Measurements from ENCODE around the gene AHSA1. TPM values are rescaled to one million over a fixed set of nuclear protein-coding genes. Genes with fewer than 3 reads are reported as not detected.
"Not testable (repeated sequence)": the region's sequence is repeated elsewhere in the genome, so short reads cannot be mapped to it uniquely, and the experiment has no call there.

The AHSA1 gene
- total RNA-seq (2014; rRNA removed; shearing (Covaris generic); ENCODE audit: low replicate concordance), result 200 and 369 TPM in 2 replicates

GRCh38 chr14:77457522-77458248 lies at the start of gene AHSA1, which contains the start of gene VIPAS39:
TSS of gene AHSA1 (plus strand) at chr14:77458093. CDS start at chr14:77458190, 97 bp downstream.
TSS of gene VIPAS39 (minus strand) at chr14:77457601. CDS start at chr14:77454102, 3,499 bp downstream.
- Histone ChIP-seq H3K4me2 (ENCODE audit: low read depth, low read length, poor library complexity, severe bottlenecking) (peak within 1 kb of the TSS; percentile 94), H3K4me3 (ENCODE audit: low read length) (peak within 1 kb of the TSS; percentile 94)

GRCh38 chr14:77409131-77409533 lies 48.8 kb upstream of the AHSA1 start:
- Histone ChIP-seq H3K27ac (ENCODE audit: low read length) (no peak overlapping the region), H3K9ac (ENCODE audit: low read length) (no peak overlapping the region), H3K4me2 (ENCODE audit: low read depth, low read length, poor library complexity, severe bottlenecking) (no peak overlapping the region), H2AFZ (ENCODE audit: low read length) (peak overlapping the region; percentile 11; the same call in 1 of the 2 replicates), H3K36me3 (ENCODE audit: insufficient read depth, low read length) (no peaks in the 10 kb centered on the region), H3K9me2 (replicated peaks; ENCODE audit: insufficient read depth, low read length) (no peaks in the 10 kb centered on the region), H3K27me3 (ENCODE audit: low read length) (no peaks in the 10 kb centered on the region), H3K4me3 (ENCODE audit: low read length) (no peak overlapping the region), H3K79me2 (ENCODE audit: low read length) (no peaks in the 10 kb centered on the region), H3K9me3 (ENCODE audit: low read length) (no peaks in the 10 kb centered on the region), H4K20me1 (ENCODE audit: insufficient read depth, low read depth, low read length) (no peaks in the 10 kb centered on the region), H3K4me1 (ENCODE audit: low read length) (peaks cover 3% of the 10 kb centered on the region; the same call in 1 of the 2 replicates)
- peak; percentile 79 for DNase-seq

More at GRCh38 chr14:77457522-77458248, at the start of gene AHSA1, which contains the start of gene VIPAS39:
- Histone ChIP-seq H3K27ac (ENCODE audit: low read length) (peak within 1 kb of the TSS; percentile 89), H2AFZ (ENCODE audit: low read length) (peak within 1 kb of the TSS; percentile 97), H3K4me1 (ENCODE audit: low read length) (peaks cover 30% of the 10 kb centered on the region), H3K9ac (ENCODE audit: low read length) (peak within 1 kb of the TSS; percentile 87), H3K9me3 (ENCODE audit: low read length) (no peaks in the 10 kb centered on the region), H4K20me1 (ENCODE audit: insufficient read depth, low read depth, low read length) (peaks cover 34% of the 10 kb centered on the region), H3K9me2 (replicated peaks; ENCODE audit: insufficient read depth, low read length) (no peaks in the 10 kb centered on the region), H3K27me3 (ENCODE audit: low read length) (no peaks in the 10 kb centered on the region), H3K36me3 (ENCODE audit: insufficient read depth, low read length) (peaks cover 39% of the 10 kb centered on the region), H3K79me2 (ENCODE audit: low read length) (peaks cover 76% of the 10 kb centered on the region)
- peak; percentile 100 for DNase-seq

GRCh38 chr14:77415403-77416030 lies 42.4 kb upstream of the AHSA1 start:
- H3K9me2 ChIP-seq (replicated peaks; ENCODE audit: insufficient read depth, low read length); H3K27ac ChIP-seq (ENCODE audit: low read length); DNase-seq; H3K27me3 ChIP-seq (ENCODE audit: low read length); H3K36me3 ChIP-seq (ENCODE audit: insufficient read depth, low read length); H3K4me2 ChIP-seq (ENCODE audit: low read depth, low read length, poor library complexity, severe bottlenecking); H3K9me3 ChIP-seq (ENCODE audit: low read length); H2AFZ ChIP-seq (ENCODE audit: low read length); H3K4me1 ChIP-seq (ENCODE audit: low read length); H3K4me3 ChIP-seq (ENCODE audit: low read length); H4K20me1 ChIP-seq (ENCODE audit: insufficient read depth, low read depth, low read length); H3K9ac ChIP-seq (ENCODE audit: low read length); H3K79me2 ChIP-seq (ENCODE audit: low read length): not testable (repeated sequence)

GRCh38 chr14:77416098-77416497 lies 41.8 kb upstream of the AHSA1 start:
- not testable (repeated sequence) for H3K9me3 ChIP-seq (ENCODE audit: low read length); DNase-seq; H3K9me2 ChIP-seq (replicated peaks; ENCODE audit: insufficient read depth, low read length); H3K9ac ChIP-seq (ENCODE audit: low read length); H3K4me1 ChIP-seq (ENCODE audit: low read length); H3K36me3 ChIP-seq (ENCODE audit: insufficient read depth, low read length); H3K79me2 ChIP-seq (ENCODE audit: low read length); H4K20me1 ChIP-seq (ENCODE audit: insufficient read depth, low read depth, low read length); H3K27ac ChIP-seq (ENCODE audit: low read length); H3K27me3 ChIP-seq (ENCODE audit: low read length); H2AFZ ChIP-seq (ENCODE audit: low read length); H3K4me3 ChIP-seq (ENCODE audit: low read length); H3K4me2 ChIP-seq (ENCODE audit: low read depth, low read length, poor library complexity, severe bottlenecking)

GRCh38 chr14:77416836-77417235 lies 41.1 kb upstream of the AHSA1 start:
- H3K4me3 ChIP-seq (ENCODE audit: low read length), result no peak overlapping the region
- no peak overlapping the region for H3K9ac ChIP-seq (ENCODE audit: low read length)
- no peaks in the 10 kb centered on the region for H4K20me1 ChIP-seq (ENCODE audit: insufficient read depth, low read depth, low read length)
- H3K4me2 ChIP-seq (ENCODE audit: low read depth, low read length, poor library complexity, severe bottlenecking), result no peak overlapping the region
- no peak for DNase-seq
- H3K27ac ChIP-seq (ENCODE audit: low read length), result no peak overlapping the region
- no peaks in the 10 kb centered on the region for H3K9me3 ChIP-seq (ENCODE audit: low read length)
- H3K27me3 ChIP-seq (ENCODE audit: low read length), result no peaks in the 10 kb centered on the region
- no peaks in the 10 kb centered on the region for H3K9me2 ChIP-seq (replicated peaks; ENCODE audit: insufficient read depth, low read length)
- H2AFZ ChIP-seq (ENCODE audit: low read length), result no peak overlapping the region
- no peaks in the 10 kb centered on the region for H3K4me1 ChIP-seq (ENCODE audit: low read length)
- H3K79me2 ChIP-seq (ENCODE audit: low read length), result no peaks in the 10 kb centered on the region
- peaks cover 10% of the 10 kb centered on the region; the same call in 1 of the 2 replicates for H3K36me3 ChIP-seq (ENCODE audit: insufficient read depth, low read length)

- no peak overlapping the region for H3K4me2 ChIP-seq (ENCODE audit: low read depth, low read length, poor library complexity, severe bottlenecking)
- H3K27ac ChIP-seq (ENCODE audit: low read length), result no peak overlapping the region
- no peaks in the 10 kb centered on the region for H3K27me3 ChIP-seq (ENCODE audit: low read length)
- no peaks in the 10 kb centered on the region for H3K79me2 ChIP-seq (ENCODE audit: low read length)
- no peaks in the 10 kb centered on the region for H3K9me2 ChIP-seq (replicated peaks; ENCODE audit: insufficient read depth, low read length)
- no peak for DNase-seq
- H4K20me1 ChIP-seq (ENCODE audit: insufficient read depth, low read depth, low read length), result no peaks in the 10 kb centered on the region
- H2AFZ ChIP-seq (ENCODE audit: low read length), result no peak overlapping the region
- no peak overlapping the region for H3K9ac ChIP-seq (ENCODE audit: low read length)
- H3K9me3 ChIP-seq (ENCODE audit: low read length), result no peaks in the 10 kb centered on the region
- no peak overlapping the region for H3K4me3 ChIP-seq (ENCODE audit: low read length)
- H3K36me3 ChIP-seq (ENCODE audit: insufficient read depth, low read length), result peaks cover 42% of the 10 kb centered on the region
- no peaks in the 10 kb centered on the region for H3K4me1 ChIP-seq (ENCODE audit: low read length)
Observed at GRCh38 chr14:77421201-77421600, 36.7 kb upstream of the AHSA1 start.

GRCh38 chr14:77423423-77423822 lies 34.5 kb upstream of the AHSA1 start, which contains the start of gene NOXRED1:
TSS of gene NOXRED1 (minus strand) at chr14:77423523. CDS start at chr14:77422889, 634 bp downstream.
- DNase-seq, result no peak
- Histone ChIP-seq H4K20me1 (ENCODE audit: insufficient read depth, low read depth, low read length) (no peaks in the 10 kb centered on the region), H2AFZ (ENCODE audit: low read length) (no peak within 1 kb of the TSS), H3K4me3 (ENCODE audit: low read length) (no peak within 1 kb of the TSS), H3K27me3 (ENCODE audit: low read length) (no peaks in the 10 kb centered on the region), H3K9me3 (ENCODE audit: low read length) (no peaks in the 10 kb centered on the region), H3K9me2 (replicated peaks; ENCODE audit: insufficient read depth, low read length) (no peaks in the 10 kb centered on the region), H3K36me3 (ENCODE audit: insufficient read depth, low read length) (peaks cover 61% of the 10 kb centered on the region), H3K27ac (ENCODE audit: low read length) (no peak within 1 kb of the TSS), H3K4me2 (ENCODE audit: low read depth, low read length, poor library complexity, severe bottlenecking) (no peak within 1 kb of the TSS), H3K9ac (ENCODE audit: low read length) (no peak within 1 kb of the TSS), H3K4me1 (ENCODE audit: low read length) (no peaks in the 10 kb centered on the region), H3K79me2 (ENCODE audit: low read length) (no peaks in the 10 kb centered on the region)

- Histone ChIP-seq H3K27ac (ENCODE audit: low read length) (no peak overlapping the region), H3K4me1 (ENCODE audit: low read length) (no peaks in the 10 kb centered on the region), H3K9me3 (ENCODE audit: low read length) (no peaks in the 10 kb centered on the region), H4K20me1 (ENCODE audit: insufficient read depth, low read depth, low read length) (no peaks in the 10 kb centered on the region), H3K4me3 (ENCODE audit: low read length) (no peak overlapping the region), H3K9ac (ENCODE audit: low read length) (no peak overlapping the region), H3K27me3 (ENCODE audit: low read length) (no peaks in the 10 kb centered on the region), H3K9me2 (replicated peaks; ENCODE audit: insufficient read depth, low read length) (no peaks in the 10 kb centered on the region), H3K36me3 (ENCODE audit: insufficient read depth, low read length) (peaks cover 75% of the 10 kb centered on the region), H3K4me2 (ENCODE audit: low read depth, low read length, poor library complexity, severe bottlenecking) (no peak overlapping the region), H3K79me2 (ENCODE audit: low read length) (no peaks in the 10 kb centered on the region), H2AFZ (ENCODE audit: low read length) (no peak overlapping the region)
- no peak for DNase-seq
Observed at GRCh38 chr14:77424862-77425261, 33.0 kb upstream of the AHSA1 start.
